Measurements from ENCODE around the gene ZIM2.

DNA sequence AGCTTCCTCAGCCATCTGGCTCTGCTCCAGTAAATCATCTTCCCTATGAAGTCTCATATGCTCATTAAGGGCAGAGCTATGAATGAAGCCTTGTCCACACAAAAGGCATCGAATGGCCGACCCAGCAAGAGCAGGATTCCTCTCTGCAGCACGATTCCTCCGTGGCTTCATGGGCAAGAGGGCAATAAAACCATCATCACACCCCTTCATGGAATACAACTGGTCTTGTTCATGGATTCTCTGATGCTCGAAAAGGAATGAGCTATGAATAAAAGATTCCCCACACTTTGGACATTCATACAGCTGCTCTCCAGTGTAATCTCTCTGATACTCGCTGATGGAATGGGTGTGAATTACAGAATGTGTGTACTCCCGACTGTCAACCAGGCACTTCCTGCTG, 25.9 kb downstream of the ZIM2 start:
- no peak for TF ChIP-seq ZNF384 (IDR thresholded peaks at IDR 0.05; ENCODE audit: borderline replicate concordance, low read depth, low read length)
- TF ChIP-seq TCF12 (IDR thresholded peaks at IDR 0.05; ENCODE audit: low read depth, low read length): no peak
- no peak for TF ChIP-seq ZNF687 (IDR thresholded peaks at IDR 0.05)
- no peak for TF ChIP-seq POLR2AphosphoS5 (IDR thresholded peaks at IDR 0.05; ENCODE audit: low read length)
- TF ChIP-seq FOS (IDR thresholded peaks at IDR 0.05; ENCODE audit: borderline replicate concordance, extremely low read depth, insufficient read length): no peak
- no peak for TF ChIP-seq BCL11A (IDR thresholded peaks at IDR 0.05; ENCODE audit: low read depth, low read length)
- TF ChIP-seq CTCF (IDR thresholded peaks at IDR 0.05 in 2 of 3, conservative IDR thresholded peaks at IDR 0.05 in 1 of 3; ENCODE audit: control insufficient read depth in 2 of 3, extremely low read depth in 1 of 3, insufficient read depth in 1 of 3, low read depth in 3 of 3, low read length in 3 of 3): no peak
